Activated T-helper 1 cell treated with Interleukin-2 at 50 U/mL for 16 hours (primary cell): ENCODE measurements around the gene HOXC9.

Source experiments
- DNase-seq: peaks from one replicate; pipeline ENCODE4 v3.0.0-alpha.2; 2020; ENCODE audit warnings: low read depth

The HOXC9 gene

DNA sequence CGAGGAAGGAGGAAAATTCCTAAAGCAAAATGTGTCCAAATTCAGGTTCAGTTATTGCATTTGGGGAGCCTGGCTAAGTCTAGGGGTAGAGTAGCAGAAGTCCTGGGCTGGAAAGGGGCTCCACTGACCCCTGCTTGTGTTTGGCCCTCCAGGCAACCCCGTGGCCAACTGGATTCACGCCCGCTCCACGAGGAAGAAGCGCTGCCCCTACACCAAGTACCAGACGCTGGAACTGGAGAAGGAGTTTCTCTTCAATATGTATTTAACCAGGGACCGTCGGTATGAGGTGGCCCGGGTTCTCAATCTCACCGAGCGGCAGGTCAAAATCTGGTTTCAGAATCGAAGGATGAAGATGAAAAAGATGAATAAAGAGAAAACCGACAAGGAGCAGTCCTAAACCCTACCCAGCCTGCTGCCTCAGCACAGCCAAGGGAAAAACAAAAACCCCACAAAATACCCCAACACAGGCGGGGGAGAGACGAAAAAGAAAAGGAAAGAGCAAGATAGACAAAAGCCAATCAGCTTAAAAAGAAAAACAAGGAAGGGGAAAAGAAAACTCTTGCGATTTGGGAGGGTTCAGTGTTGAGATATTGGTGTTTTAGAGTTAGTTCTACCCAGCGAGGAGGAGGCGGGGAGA is 2.4 kb downstream of the HOXC9 start:
- DNase-seq, result no peak

DNA sequence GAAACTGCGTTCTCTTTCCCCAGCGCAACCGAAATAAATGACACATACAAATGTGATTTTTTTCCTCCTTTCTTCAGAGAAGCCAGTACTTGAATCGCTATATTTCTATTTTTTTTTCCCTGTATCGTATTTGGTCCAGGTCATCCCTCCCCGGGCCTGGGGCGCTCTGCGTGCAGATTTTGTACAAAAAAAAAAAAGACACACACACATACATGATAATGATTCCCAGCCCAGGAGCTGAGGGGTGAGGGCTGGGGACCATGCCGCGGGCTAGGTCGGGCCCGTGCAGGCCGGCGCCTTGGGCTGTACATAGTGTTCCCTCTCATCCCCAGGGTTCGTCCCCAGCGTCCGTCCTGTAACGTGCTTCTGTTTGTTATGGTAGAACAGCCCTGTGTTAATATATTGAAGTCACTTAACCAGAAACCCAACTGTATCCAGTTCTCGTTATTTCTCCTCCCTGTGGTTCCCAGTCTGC is 3.0 kb downstream of the HOXC9 start:
- no peak for DNase-seq

DNA sequence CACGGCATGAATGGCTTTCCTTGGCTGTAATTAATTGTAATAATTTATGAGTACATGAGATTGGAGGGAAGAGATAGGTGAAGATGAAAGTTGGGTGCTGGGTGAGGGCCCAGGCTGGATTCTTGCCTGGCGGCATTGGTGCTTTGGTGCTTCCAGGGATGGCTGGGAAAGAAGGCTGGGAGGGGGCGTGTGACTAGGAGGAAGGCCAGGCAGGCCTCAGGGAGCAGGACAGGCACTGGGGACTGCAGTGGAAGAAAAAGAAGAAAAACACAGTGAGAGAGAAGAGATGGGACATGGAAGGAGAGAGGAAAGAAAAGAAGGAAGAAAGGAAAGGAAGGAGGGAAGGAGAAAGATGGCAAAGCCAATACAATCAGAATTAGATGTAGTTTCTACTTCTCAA is 3.7 kb downstream of the HOXC9 start:
- DNase-seq, result no peak

DNA sequence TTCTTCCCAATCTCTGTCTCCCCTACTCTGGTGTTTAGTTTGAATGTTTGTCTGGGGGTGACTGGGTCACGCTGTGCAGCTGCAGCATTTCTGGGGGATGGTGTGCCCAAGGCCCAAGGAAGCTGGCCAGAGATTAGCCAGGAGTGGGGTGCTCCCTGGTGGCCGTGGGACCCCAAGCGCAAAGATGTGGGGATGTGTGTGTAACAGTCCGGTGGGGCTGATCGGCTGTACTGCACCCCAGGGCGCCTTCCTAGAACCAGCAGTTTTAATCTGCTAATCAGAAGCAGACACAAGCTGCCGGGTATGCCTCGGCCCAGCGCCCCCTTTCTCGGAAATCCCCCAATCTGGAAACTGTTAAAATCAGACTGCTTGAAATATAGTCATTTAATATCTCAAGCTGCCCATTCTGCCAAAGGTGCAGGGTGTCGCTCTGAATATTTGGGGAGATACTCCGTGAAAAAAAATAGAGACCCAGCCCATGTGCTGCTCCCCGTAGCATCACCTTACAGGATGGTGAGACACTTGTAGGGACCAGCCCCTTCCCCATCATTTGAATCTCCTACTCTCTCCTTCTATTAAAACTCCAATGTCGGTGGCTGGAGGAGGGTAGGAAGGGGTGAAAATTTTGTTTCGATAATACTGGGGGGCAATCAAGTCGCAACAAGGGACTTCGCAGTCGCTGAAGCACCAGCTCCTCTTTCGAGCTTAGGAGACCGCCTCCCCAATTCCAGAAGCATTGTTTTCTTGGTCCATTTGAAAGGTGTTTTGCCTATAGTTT is 4.3 kb downstream of the HOXC9 start:
- DNase-seq, result no peak

DNA sequence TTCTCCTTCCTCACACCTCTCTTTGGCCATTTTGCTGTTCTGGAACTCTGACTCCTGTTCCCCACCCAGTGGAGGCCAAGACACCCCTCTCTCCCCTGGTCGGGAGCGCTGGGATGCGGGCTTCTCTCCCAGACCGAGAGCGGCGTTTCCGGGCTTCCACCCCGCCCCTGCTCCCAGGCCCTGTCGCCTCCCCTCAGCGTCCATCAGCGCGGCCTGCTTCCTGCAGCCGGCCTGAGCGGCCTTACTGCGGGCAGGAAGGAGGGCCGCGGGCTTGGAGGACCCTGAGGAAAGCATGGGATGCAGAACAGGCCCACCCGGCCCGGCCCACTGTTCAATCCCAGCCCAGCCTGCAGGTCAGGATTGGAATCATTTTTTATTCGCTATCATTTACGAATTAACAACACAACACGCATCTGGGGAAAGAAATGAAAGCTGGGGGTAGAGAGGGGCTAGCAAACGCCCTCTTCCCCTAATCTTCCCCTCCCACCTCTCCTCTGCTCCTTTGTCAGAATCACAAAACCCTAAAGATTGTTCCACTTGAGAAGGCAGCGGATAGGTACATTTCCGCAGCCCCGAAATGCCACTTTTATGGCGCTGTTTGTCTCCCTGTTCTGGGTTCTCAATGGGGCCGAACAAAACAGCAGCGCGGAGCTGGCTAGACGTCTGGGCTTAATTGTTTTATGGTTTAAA is 5.0 kb downstream of the HOXC9 start:
- DNase-seq, result no peak

DNA sequence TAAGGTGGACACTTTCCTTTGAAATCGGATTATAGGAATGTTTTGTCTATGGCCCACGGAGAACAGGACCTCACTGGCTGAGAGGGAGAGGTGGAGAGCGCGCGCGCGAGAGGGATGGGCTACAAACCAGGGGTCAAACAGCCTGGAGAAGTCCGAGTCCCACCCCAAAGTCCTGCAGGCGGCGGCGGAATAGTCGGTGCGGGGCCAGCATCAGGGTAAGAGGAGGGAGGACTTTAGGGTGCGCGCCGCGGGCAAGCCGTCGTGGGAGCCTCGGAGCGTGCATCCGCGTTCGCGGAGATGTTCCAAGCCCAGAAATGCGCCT is 5.5 kb downstream of the HOXC9 start:
- DNase-seq, result no peak

DNA sequence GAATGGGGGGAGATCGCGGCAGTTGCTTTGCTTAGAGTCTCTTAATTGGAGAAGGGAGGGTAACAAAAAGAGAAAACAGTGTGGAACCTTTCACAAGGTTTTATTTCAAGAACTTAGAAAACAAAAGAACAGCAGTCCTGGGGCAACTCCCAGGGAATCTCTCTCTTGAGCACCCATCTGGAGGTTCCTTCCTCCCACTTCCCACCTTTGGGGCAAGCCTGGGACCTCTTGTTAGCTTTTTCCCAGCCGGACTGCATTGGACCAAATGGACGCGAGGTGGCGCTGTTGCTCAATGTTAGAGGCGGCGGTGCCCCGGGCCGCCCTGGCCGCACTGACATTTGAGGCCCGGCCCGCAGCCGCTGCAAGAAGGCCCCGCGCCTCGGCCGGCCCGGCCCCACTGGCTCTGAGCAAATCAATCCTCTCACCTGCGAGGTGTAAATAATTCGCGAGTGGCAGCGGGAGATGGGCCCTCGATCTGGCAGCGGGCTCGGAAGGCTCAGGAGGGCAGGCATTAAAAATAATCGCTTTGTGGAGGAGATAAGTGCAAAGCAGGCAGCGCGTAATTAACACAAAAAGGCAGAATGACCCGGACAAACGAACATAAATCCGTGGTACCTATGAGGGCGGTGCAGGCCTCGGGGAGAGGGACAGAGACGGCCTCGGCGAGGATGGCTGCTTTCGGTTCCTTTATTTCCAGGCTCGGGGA is 6.0 kb downstream of the HOXC9 start:
- DNase-seq, result peak; percentile 64

DNA sequence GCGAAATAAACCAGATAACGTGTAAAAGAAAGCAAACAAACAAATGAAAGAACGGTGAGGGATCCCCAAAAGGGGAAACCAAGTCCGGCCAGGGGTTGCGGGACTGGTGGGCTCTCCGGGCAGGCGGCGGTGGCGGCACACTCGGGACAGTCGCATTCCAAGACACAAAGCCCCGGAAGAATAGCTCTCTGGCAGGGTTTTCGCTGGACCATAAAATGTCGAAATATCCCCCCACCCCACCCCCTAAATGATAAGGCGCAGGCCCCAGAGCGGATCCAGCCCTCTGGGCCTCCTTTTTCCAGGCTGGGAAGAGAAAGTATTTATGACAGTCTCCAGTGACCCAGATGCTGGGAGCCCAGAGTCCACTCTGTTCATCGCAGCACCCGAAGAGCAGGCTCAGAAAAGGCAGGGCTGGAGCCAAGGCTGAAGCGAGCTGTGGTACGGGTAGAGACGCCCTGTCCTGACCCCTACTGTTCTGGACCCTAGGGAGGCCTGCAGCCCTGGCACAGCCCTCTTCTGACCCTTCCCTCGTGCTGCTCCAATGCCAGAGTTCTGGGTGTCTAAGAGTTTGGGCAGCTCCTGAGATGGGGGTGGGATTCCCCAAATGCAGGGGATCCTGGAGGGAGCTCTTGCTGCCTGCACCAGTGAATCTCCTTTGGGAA is 6.7 kb downstream of the HOXC9 start:
- no peak for DNase-seq

DNA sequence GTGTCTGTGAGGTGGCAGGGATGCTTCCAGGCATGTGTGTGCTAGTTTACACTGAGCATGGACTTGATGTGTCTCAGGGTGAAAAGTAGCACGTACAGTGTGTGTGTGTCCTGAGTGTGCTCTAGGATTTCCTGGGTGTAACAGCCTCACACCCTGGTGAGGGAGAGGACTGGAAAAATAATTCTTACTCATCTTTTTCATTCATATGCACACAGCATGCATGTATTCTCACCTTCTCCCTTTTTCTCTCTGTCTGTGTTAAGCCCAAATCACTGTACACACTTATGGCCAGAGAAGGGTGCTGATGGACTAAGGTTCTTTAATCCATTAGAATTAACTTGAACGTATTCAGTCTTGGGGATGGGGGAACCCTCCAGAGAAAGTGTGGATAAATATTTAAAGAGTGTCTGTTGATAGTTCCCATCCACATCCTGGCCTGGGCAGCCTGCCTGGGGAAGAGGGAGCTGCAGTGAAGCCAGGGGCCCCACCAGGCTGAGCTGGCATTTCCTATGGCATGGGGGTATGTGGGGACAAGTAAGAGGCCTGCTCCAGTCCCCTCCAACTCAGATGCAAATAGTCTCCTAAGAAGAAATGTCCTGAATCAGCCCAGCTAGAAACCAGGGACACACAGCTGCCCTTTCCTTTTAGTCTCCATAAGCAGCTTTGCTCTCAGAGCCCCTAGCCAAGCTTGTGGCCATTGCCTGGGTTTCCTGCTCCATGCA is 7.7 kb downstream of the HOXC9 start:
- no peak for DNase-seq

DNA sequence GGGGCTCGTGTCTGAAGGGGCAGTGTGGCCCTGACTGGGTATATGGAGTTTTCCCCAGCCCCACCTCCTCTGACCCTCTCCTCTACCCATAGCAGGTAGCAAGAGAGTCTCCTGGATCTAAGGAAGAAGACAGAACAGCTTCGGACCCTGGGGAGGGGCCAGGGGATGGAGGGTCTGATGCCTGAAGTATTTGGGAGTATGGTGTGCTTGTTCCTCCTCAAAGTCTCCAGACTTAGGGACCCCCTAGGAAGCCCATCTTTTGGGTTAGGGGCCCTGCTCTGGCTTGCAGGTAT is 8.2 kb downstream of the HOXC9 start:
- no peak for DNase-seq

DNA sequence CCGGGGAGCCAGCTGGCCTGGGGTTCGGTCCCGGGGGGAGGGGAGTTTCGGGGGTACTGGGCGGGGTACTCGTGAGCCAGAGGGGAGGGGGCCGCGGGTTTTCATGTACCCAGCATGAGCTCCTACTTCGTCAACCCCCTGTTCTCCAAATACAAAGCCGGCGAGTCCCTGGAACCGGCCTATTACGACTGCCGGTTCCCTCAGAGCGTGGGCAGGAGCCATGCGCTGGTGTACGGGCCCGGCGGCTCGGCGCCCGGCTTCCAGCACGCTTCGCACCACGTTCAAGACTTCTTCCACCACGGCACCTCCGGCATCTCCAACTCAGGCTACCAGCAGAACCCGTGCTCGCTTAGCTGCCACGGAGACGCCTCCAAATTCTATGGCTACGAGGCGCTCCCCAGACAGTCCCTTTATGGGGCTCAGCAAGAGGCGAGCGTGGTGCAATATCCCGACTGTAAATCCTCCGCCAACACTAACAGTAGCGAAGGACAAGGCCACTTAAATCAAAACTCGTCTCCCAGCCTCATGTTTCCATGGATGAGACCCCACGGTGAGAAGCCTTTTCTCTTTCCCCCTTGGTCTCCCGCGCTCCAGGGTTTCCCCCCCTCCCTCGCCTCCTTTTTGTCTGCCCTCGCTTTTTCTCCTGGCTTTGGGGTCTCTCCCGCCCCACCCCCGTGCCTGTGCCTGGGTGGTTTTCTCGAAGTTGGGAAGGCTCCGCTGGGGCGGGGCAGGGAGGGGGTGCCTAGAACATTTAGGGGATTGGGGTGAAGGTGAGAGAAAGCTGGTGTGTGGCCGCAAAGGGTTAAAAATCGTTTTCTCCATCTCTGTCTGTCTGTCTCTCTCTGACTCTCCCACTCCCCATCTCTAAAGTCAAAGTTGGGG is 9.5 kb downstream of the HOXC9 start:
- DNase-seq, result no peak

DNA sequence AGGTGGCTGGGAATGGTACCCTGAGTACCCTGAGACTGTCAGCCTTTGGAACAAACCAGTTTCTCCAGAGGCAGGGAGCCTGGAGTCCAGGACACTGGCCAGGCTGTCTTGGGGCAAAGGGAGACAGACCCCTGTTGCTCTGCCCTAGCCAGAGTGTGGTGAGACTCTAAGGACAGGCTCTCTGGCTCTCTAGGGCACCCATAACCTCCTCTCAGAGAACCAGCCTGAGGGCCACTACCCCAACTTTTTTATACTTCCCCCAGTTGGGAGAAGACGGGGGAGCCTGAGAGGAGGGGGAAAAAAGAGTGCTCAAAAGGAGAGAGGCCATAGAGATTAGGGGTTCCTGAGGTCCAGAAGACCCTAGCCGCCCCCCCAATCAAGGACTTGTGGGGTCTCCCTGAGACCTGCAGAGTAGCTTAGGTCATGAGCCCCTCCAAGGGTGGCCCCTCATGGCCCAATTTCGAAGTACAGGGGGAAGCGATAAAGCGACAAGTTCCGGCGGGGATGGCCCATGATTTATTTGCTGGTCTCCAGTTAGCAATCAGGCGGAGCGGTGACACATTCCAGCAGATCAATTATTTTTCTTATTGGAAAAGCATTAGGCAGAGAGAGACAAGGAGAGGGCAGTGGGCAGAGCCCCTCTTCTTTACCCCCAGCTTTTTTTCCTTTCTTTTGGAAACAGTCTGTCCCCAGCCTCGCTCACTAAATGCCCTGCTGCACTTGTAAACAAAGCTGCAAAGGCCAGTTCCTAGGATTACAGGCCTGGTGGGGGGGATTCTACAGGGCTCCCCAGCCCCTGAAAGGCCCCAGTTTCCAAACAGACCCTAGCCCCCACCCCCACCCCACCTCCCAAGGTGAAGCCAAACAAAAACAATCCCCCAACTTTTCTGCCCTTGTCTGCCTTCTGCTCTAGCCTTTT is 10.4 kb downstream of the HOXC9 start:
- no peak for DNase-seq

DNA sequence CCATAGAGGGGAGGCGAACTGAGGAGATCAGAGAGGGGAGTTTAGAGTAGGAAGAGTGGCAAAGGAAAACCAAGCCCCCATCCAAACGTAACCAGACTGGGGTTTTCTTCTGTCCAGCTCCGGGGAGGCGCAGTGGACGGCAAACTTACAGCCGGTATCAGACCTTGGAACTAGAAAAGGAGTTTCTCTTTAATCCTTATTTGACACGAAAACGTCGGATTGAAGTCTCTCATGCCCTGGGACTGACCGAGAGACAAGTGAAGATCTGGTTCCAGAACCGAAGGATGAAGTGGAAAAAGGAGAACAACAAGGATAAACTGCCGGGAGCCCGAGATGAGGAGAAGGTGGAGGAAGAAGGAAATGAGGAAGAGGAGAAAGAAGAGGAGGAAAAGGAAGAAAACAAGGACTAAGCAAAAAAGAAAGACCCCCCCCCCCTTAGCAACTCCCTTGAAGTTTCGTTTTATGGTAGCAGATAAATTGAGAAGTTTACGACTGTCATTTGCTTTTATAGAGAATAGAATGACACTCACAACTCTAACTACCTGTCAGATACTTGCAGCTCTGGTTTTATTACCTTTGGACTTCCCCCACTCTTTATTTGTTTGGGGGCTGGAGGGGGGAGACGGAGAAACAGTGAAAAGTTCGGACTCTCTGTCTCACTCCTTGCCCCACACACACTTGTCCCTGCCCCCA is 11.2 kb downstream of the HOXC9 start:
- DNase-seq, result no peak

DNA sequence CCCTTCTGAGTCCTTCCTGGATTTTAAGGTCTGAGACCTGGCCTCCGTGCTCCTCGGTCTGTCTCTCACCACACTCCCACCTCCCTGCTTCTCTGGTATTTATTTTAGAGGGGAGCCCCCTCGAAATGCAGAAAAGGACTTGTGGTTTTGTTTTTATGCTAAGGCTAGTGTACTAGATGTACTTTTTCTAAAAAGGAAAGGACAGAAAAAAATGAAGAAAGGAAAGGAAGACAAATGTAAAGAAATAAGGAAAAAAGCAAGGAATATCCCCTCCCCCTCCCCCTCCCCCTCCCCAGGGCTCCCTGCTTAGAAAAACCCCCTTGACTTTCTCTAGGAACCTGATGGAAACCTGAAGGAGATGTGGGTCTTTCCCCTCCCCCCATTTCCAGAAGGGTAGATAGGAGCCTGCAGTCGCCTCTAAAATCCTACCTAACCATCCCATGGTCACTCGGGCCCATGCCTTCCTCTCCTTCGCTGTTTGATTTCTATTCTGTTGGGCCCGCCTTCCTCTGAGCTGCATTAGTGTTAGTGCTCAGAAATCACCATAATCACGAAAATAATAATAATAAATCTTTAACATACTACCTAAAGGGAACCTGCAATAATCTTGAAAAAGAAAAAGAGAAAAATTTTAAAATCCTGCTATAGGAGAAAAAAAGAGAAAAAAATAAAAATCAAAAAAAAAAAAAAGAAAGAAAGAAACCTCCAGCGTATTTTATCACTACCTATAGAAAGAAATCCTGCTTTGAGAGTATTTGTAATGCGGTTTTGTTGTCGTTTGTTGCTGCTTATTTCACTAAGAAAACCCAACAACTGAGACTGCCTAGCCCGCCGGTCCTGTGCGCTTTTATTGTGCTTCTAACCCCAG is 11.9 kb downstream of the HOXC9 start:
- no peak for DNase-seq

DNA sequence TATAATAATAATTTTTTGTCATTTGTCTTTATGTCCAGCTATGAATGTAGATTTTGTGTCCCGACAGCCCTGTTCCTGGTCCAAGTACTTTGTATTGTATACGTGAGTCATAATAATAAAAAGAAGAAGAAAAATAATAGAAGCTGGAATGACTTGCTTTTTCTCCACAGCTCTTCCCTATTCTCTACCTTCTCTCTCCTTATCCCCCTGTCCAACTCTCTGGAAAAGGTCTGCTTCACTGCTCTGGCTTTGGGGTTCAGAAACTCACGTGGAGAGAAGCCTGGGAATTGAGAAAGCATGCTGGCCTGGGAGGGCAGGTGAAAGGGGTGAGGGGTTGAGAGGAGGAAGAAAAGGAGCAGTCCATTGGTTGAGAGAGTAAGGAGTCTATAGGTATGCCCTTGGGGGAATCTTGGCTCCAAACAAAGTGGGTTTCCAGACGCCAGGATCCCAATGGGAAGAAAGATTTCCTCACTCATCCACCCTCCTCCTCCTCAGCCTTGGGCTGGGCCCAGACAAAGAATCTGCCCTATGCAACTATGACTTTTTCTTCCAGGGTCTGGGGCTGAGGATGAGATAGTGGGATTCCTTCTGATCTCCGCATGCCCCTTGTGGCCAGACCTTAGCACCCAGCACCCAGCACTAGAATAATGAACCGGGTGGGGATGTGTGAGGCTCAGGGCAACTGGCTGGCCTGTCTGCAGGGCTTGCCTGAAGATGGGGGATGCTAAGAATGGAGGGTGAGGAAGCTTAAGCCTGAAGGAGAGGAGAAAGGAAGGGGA is 12.9 kb downstream of the HOXC9 start:
- DNase-seq, result no peak

DNA sequence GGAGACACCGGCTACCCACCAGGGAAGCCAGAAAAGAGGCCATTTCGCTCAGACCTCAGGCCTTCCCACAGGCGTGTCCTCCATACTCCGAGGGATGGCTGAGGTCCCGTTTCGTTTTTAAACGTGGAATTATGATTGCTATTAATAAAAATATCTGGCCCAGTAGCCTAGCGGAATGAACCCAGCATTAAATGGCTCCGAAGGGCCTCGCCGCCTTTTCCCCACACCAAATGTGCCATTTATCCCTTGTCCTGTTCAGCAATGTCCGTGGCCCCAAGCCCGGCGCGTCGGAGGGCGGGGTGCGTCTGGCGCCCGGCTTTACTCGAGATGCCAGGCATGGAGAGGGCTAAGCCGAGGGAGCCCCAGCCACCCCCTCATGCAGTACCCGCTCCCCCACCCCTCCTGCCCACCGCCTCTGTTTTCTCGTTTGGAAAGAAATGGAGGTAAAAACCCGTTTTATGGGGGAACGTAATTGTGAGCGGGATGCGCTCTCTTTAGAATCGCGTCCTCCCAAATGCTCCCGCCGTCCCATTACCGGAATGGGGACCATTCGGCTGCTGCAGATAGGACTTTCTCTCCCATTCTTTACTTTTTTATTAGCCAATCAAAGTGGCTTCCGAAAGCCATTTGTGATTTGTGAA is 14.5 kb downstream of the HOXC9 start:
- no peak for DNase-seq
